Ectodermal cell (in vitro differentiated cells): ENCODE results near the gene NIF3L1. TPM values are rescaled to one million over a fixed set of nuclear protein-coding genes. Genes with fewer than 3 reads are reported as not detected.
A peak's percentile ranks its signal among the peaks of the same experiment; 100 is the strongest.

ENCODE experiments used
- H3K27ac ChIP-seq: 2 replicates; pipeline ENCODE4 v1.7.0; 2013; ENCODE audit warnings: mild to moderate bottlenecking, low read depth, low read length; ENCODE audit not compliant: insufficient read depth, poor library complexity, severe bottlenecking
- H3K27me3 ChIP-seq: 2 replicates; pipeline ENCODE4 v1.7.0; 2013; ENCODE audit warnings: mild to moderate bottlenecking, low read length; ENCODE audit not compliant: insufficient read depth, control insufficient read depth, poor library complexity, severe bottlenecking
- H3K36me3 ChIP-seq: one replicate; pipeline ENCODE4 v1.7.0; 2013; ENCODE audit warnings: low read length; ENCODE audit not compliant: control insufficient read depth, insufficient read depth
- H3K4me1 ChIP-seq: one replicate; pipeline ENCODE4 v1.7.0; 2013; ENCODE audit warnings: low read length; ENCODE audit not compliant: control insufficient read depth, insufficient read depth
- H3K4me3 ChIP-seq: 2 replicates; pipeline ENCODE4 v1.7.0; 2013; ENCODE audit warnings: low read depth, low read length, control low read depth; ENCODE audit not compliant: insufficient read depth
- H3K9me3 ChIP-seq: 2 replicates; pipeline ENCODE4 v1.7.0; 2013; ENCODE audit warnings: mild to moderate bottlenecking, low read length, moderate library complexity; ENCODE audit not compliant: control insufficient read depth
- WGBS, 2 experiments: methylation state at CpG; one replicate each; pipeline ENCODE4 v1.1.7; 2013; ENCODE audit warnings: missing lambda C conversion rate in 2 of 2; 5-methylcytosine and 5-hydroxymethylcytosine counted together
- polyA plus RNA-seq, 4 experiments: library from polyadenylated mRNA; stranded (reverse); fragments of 50-300 nt; gene quantifications; one replicate each; pipeline ENCODE4 v1.2.3, GENCODE V29; 2013

Gene NIF3L1, protein sequence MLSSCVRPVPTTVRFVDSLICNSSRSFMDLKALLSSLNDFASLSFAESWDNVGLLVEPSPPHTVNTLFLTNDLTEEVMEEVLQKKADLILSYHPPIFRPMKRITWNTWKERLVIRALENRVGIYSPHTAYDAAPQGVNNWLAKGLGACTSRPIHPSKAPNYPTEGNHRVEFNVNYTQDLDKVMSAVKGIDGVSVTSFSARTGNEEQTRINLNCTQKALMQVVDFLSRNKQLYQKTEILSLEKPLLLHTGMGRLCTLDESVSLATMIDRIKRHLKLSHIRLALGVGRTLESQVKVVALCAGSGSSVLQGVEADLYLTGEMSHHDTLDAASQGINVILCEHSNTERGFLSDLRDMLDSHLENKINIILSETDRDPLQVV
- 57.5 TPM for polyA plus RNA-seq (2013, experiment 1 of 4)
- 58.6 TPM for polyA plus RNA-seq (2013, experiment 2 of 4)
- polyA plus RNA-seq (2013, experiment 3 of 4), result 55.3 TPM
- polyA plus RNA-seq (2013, experiment 4 of 4), result 53.4 TPM

GRCh38 chr2:200888704-200889625 lies at the start of gene NIF3L1, which contains the start of gene PPIL3:
Gene NIF3L1 (plus strand): TSS chr2:200889371. CDS start chr2:200891944, 2,573 bp downstream.
Gene PPIL3 (minus strand): TSS chr2:200889077. CDS start chr2:200887615, 1,462 bp downstream.
- Histone ChIP-seq H3K4me1 (no peaks in the 10 kb centered on the region), H3K27ac (peak within 1 kb of the TSS; percentile 98), H3K4me3 (peak within 1 kb of the TSS; percentile 94), H3K27me3 (no peaks in the 10 kb centered on the region), H3K9me3 (no peaks in the 10 kb centered on the region), H3K36me3 (no peaks in the 10 kb centered on the region)
- WGBS, 2 experiments, result 0 to 1% methylated on average over 50 of the region's 50 CpGs

DNA sequence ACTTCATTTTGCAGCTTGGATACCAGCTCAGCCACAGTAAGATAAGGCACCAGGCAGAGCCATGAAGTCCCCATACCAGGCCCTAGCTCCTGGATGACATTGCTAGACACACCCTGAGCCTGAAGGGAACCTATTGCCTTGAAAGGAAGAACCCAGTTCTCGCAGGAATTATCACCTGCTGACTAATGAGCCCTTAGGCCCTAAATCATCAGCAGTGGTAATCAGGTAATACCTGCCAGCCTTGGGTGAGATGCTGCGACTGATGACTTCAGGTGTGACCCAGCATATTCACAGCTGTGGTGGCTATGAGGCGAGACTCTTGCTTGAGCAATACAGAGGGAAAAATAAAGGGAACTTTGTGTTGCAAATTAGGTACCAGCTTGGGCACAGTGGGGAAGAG lies 49.7 kb upstream of the NIF3L1 start:
- Histone ChIP-seq H3K9me3 (peaks cover 2% of the 10 kb centered on the region), H3K4me3 (no peak overlapping the region), H3K36me3 (no peaks in the 10 kb centered on the region), H3K4me1 (no peaks in the 10 kb centered on the region), H3K27ac (no peak overlapping the region), H3K27me3 (no peaks in the 10 kb centered on the region)
- 86 to 87% methylated on average over 3 of the region's 3 CpGs for WGBS, 2 experiments

GRCh38 chr2:200843993-200844948 lies 44.9 kb upstream of the NIF3L1 start:
- H3K9me3 ChIP-seq, result no peaks in the 10 kb centered on the region
- H3K4me1 ChIP-seq, result no peaks in the 10 kb centered on the region
- WGBS, 2 experiments, result 95% methylated on average over 24 of the region's 24 CpGs
- H3K27me3 ChIP-seq, result no peaks in the 10 kb centered on the region
- no peaks in the 10 kb centered on the region for H3K36me3 ChIP-seq
- no peak overlapping the region for H3K27ac ChIP-seq
- H3K4me3 ChIP-seq, result no peak overlapping the region

- Histone ChIP-seq H3K4me1 (no peaks in the 10 kb centered on the region), H3K36me3 (no peaks in the 10 kb centered on the region), H3K4me3 (no peak overlapping the region), H3K27ac (no peak overlapping the region), H3K27me3 (no peaks in the 10 kb centered on the region), H3K9me3 (no peaks in the 10 kb centered on the region)
- 93 to 94% methylated on average over 5 of the region's 5 CpGs for WGBS, 2 experiments
Observed at GRCh38 chr2:200845194-200845593, 44.0 kb upstream of the NIF3L1 start.

- Histone ChIP-seq H3K4me1 (no peaks in the 10 kb centered on the region), H3K27me3 (no peaks in the 10 kb centered on the region), H3K9me3 (no peaks in the 10 kb centered on the region), H3K27ac (no peak overlapping the region), H3K36me3 (no peaks in the 10 kb centered on the region), H3K4me3 (no peak overlapping the region)
- WGBS, 2 experiments, result 91 to 92% methylated on average over 10 of the region's 10 CpGs
Observed at GRCh38 chr2:200845669-200846325, 43.4 kb upstream of the NIF3L1 start.

DNA sequence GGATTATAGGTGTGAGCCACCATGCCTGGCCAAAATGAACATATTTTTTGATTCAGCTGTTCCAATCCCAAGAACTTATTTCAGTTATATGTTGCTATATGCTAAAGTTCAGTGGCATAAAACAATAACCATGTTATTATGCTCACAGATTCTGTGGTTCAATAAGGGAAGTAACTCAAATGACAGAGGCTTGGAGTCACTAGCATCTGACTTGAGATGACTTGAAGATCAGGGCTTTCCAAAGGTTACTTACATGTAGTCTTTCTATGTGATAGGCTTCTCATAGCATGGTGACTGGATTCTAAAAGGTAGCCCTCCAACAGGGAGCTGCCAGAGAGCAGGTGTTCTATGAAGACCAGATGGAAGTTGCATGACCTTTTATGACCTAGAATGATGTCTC lies 41.9 kb upstream of the NIF3L1 start:
- no peaks in the 10 kb centered on the region for H3K9me3 ChIP-seq
- H3K27me3 ChIP-seq, result no peaks in the 10 kb centered on the region
- no peaks in the 10 kb centered on the region for H3K4me1 ChIP-seq
- H3K36me3 ChIP-seq, result peaks cover 9% of the 10 kb centered on the region
- no peak overlapping the region for H3K4me3 ChIP-seq
- no peak overlapping the region for H3K27ac ChIP-seq

- H3K36me3 ChIP-seq, result peaks cover 14% of the 10 kb centered on the region
- no peaks in the 10 kb centered on the region for H3K4me1 ChIP-seq
- H3K27ac ChIP-seq, result no peak overlapping the region
- H3K9me3 ChIP-seq, result no peaks in the 10 kb centered on the region
- no peaks in the 10 kb centered on the region for H3K27me3 ChIP-seq
- 63 to 81% methylated on average over 4 of the region's 4 CpGs for WGBS, 2 experiments
- no peak overlapping the region for H3K4me3 ChIP-seq
Observed at GRCh38 chr2:200847939-200848338, 41.2 kb upstream of the NIF3L1 start.

DNA sequence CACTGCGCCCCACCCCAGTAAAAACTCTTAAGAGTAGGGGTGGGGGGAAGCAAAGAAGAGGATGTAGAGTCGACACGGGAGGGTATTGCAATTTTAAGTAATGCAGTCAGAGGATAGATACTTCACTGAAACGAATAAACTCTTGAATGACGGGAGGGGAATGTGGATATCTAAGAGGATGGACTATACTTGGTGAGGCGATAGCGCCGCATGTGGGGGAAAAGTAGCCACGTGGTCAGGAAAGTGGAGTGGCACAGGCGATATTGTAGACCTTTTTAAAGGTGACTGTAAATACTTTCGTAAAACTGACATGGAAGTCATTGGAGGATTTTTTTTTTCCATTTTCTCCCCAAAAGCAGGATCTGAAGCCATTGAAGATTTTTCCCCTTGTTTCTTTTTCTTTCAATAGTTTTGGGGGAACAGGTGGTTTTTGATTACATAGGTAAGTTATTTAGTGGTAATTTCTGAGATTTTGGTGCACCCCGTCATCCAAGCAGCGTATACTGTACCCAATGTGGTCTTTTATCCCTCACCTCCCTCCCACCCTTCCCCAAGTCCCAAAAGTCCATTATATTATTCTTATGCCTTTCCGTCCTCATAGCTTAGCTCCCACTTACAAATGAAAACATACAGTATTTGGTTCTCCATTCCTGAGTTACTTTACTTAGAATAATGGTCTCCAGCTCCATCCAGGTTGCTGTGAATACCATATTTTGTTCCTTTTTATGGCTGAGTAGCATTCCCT lies 38.5 kb upstream of the NIF3L1 start:
- H3K27ac ChIP-seq, result no peak overlapping the region
- H3K9me3 ChIP-seq, result no peaks in the 10 kb centered on the region
- H3K36me3 ChIP-seq, result peaks cover 36% of the 10 kb centered on the region
- no peak overlapping the region for H3K4me3 ChIP-seq
- H3K4me1 ChIP-seq, result no peaks in the 10 kb centered on the region
- H3K27me3 ChIP-seq, result no peaks in the 10 kb centered on the region
- WGBS, 2 experiments, result 90 to 92% methylated on average over 14 of the region's 14 CpGs
